ENCODE data around the gene SORCS2. TPM values are rescaled to one million over a fixed set of nuclear protein-coding genes. Genes with fewer than 3 reads are reported as not detected.

SORCS2 gene
- total RNA-seq, 2 donors from 2014 or later = 0.68 to 0.92 TPM

DNA sequence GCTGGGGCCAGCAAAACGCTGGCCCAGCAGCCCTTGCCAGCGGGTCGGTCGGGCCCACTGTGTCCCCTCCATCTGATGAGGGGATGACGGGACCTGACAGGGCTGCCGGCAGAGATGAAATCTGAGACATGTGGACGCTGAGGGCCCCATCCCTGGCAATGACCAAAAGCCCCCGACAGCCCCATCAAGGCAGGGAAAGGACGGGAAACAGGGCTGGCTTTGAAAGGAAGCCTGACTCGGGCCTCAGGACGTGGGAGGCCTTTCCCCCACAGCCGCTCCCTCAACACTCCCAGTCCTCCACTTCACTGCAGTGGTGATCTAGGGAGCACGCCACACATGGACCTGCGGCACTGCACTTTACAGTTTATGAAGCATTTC lies 544.9 kb downstream of the SORCS2 start:
- H3K27ac ChIP-seq = no peak overlapping the region
- H3K9me3 ChIP-seq = no peaks in the 10 kb centered on the region
- H3K4me3 ChIP-seq = no peak overlapping the region
- no peaks in the 10 kb centered on the region for H3K36me3 ChIP-seq
- no peaks in the 10 kb centered on the region for H3K4me1 ChIP-seq (ENCODE audit: control insufficient read depth in 1 of 2, low read depth in 2 of 2)
- TF ChIP-seq, protein P1, sequence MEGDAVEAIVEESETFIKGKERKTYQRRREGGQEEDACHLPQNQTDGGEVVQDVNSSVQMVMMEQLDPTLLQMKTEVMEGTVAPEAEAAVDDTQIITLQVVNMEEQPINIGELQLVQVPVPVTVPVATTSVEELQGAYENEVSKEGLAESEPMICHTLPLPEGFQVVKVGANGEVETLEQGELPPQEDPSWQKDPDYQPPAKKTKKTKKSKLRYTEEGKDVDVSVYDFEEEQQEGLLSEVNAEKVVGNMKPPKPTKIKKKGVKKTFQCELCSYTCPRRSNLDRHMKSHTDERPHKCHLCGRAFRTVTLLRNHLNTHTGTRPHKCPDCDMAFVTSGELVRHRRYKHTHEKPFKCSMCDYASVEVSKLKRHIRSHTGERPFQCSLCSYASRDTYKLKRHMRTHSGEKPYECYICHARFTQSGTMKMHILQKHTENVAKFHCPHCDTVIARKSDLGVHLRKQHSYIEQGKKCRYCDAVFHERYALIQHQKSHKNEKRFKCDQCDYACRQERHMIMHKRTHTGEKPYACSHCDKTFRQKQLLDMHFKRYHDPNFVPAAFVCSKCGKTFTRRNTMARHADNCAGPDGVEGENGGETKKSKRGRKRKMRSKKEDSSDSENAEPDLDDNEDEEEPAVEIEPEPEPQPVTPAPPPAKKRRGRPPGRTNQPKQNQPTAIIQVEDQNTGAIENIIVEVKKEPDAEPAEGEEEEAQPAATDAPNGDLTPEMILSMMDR (IDR thresholded peaks at IDR 0.05) = no peak
- no peak for DNase-seq (ENCODE audit: low spot score)
- no peak for ATAC-seq (ENCODE audit: insufficient number of reproducible peaks, low FRiP score, low read depth)
- H3K27me3 ChIP-seq (replicated peaks; ENCODE audit: insufficient read depth) = no peaks in the 10 kb centered on the region

DNA sequence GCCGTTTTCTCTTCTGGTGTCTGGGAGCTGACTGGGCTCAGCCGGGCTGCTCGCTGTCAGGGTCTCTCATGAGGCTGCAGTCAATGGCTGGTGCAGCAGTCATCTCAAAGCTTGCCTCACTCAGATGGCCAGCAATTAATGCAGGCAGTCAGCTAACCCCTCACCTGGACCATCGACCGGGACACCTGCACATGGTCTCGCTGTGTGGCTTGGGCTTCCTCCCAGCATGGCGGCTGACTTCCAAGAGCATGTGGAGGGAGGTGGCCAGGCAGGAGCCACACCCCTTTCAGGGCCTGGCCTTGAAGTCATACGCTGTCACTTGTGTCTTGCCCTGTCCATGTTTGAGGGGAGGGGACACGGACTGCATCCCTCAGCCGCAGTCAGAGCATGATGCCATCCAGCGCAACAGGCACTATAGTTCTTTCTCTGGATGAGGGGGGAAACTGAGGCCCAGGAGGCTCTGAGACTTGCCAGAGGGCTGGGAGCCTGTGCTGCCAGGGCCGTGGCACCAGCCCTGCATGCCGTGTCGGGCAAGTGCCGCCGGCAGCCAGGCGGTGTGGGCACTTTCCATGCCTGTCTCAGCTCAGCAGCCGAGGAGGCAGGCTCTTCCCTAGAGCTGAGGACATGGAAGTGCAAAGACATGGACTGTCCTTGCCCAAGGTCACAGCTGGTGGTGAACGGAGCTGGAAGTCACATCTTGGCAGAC lies 545.6 kb downstream of the SORCS2 start:
- Histone ChIP-seq H3K27me3 (replicated peaks; ENCODE audit: insufficient read depth) (no peaks in the 10 kb centered on the region), H3K9me3 (no peaks in the 10 kb centered on the region), H3K4me1 (ENCODE audit: control insufficient read depth in 1 of 2, low read depth in 2 of 2) (no peaks in the 10 kb centered on the region), H3K36me3 (no peaks in the 10 kb centered on the region), H3K27ac (no peak overlapping the region), H3K4me3 (no peak overlapping the region)
- no peak for ATAC-seq (ENCODE audit: insufficient number of reproducible peaks, low FRiP score, low read depth)
- DNase-seq (ENCODE audit: low spot score) = no peak
- TF ChIP-seq, protein P1 (IDR thresholded peaks at IDR 0.05) = no peak

DNA sequence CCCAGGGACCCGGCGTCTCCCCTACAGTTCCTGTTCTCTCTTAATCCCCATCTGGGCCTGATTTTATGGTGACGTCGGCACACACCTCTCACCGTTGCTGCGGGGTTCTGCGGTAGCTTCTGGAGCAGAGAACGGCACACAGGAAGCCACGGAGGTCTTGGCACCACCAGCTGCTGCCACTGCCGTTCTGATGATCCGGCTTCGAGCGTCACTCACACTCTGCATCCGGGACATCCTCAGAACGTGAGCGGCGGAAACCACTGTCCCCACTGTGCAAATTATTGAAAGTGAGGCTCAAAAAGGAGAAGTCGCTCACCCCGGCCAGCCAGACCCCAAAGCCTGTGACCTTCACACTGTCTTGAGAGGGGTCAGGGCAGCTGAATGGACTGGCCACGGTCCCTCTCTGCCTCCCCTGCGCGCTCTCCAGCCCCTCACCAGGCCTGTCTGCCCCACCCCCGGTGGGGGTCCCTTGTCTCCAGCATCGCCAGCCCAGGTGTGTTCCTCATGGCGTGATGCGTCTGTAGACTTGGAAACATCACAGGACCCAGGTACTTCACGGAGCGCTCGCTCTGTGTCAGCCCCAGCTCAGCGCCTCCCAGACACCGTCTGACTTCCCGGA lies 546.2 kb downstream of the SORCS2 start:
- Histone ChIP-seq H3K27ac (no peak overlapping the region), H3K27me3 (replicated peaks; ENCODE audit: insufficient read depth) (no peaks in the 10 kb centered on the region), H3K4me3 (no peak overlapping the region), H3K36me3 (no peaks in the 10 kb centered on the region), H3K4me1 (ENCODE audit: control insufficient read depth in 1 of 2, low read depth in 2 of 2) (no peaks in the 10 kb centered on the region), H3K9me3 (no peaks in the 10 kb centered on the region)
- TF ChIP-seq, protein P1 (IDR thresholded peaks at IDR 0.05) = no peak
- no peak for DNase-seq (ENCODE audit: low spot score)
- no peak for ATAC-seq (ENCODE audit: insufficient number of reproducible peaks, low FRiP score, low read depth)

DNA sequence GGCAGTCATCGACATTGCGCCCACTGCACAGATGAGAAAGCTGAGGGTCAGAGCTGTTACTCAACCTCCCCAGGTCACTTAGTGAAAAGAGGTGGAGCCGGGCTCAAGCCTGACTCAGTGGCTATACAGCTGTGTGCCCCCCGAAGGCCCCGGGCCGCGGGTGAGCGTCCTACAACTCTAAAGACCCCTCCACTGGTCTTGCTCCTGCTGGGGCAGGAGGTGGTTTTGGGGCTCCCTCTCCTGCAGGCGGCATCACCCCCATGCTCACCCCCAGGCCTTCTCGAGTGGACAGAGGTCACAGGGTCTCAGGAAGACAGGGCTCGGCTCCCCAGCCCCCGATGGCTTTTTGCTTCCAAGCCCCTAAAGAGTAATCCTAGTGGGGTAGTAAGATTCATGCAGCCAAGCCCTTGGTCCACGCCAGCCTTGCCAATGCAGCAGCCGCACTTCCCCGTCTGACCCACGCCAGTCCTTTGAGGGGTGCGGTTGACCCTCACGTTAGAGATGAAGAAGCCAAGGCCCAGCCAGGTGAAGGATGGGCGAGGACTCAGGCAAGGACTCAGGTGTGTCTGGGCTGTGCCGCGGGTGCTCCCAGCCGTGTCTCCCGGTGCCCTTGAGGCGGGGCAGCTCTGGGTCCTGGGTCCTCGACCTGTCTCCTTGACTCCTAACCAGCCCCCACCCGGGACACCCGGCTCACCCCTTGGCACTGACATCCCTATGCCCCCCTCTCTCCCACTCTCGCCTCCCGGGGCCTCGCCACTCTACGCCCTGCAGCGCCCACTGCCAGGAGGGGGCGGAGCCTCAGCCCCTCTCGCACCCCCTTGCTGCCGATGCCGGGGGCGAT lies 547.0 kb downstream of the SORCS2 start:
- TF ChIP-seq, protein P1 (IDR thresholded peaks at IDR 0.05) = no peak
- no peaks in the 10 kb centered on the region for H3K36me3 ChIP-seq

More for the DNA sequence above, 547.0 kb downstream of the SORCS2 start:
- Histone ChIP-seq H3K9me3 (no peaks in the 10 kb centered on the region), H3K4me3 (no peak overlapping the region), H3K4me1 (ENCODE audit: control insufficient read depth in 1 of 2, low read depth in 2 of 2) (no peaks in the 10 kb centered on the region), H3K27me3 (replicated peaks; ENCODE audit: insufficient read depth) (no peaks in the 10 kb centered on the region), H3K27ac (no peak overlapping the region)
- ATAC-seq (ENCODE audit: insufficient number of reproducible peaks, low FRiP score, low read depth) (no peak), DNase-seq (ENCODE audit: low spot score) (no peak)
